ENCODE measurements around the gene MYO18B.

DNA sequence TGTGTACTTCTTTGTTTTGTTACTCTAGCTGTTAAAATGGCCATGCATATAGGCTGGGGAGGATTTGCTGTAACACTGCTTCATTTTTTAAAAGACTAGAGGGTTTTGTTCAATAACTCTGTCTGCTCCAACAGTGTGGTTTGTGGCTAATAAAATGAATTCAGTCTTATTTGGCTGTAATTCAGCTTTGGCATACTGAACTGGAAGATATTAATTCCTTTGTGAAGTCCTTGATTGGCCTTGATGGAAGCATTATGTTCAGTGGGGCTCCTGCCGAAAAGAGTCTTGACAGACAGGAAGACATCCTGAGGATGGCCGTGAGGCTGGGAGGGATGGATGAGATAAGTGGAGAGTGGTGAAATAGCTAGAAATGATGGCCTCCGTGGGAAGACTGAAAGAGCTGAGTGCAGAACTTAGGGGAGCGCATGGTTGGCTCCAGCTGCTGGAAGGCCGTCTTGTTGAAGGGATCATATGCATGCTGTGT, 44.8 kb upstream of the MYO18B start:
- TF ChIP-seq POLR2A (IDR thresholded peaks at IDR 0.05; ENCODE audit: low read depth, low read length) (no peak), TAF1 (IDR thresholded peaks at IDR 0.05; ENCODE audit: low read depth, low read length) (no peak), POLR2AphosphoS5 (IDR thresholded peaks at IDR 0.05; ENCODE audit: low read depth, low read length) (no peak), PAX5 (IDR thresholded peaks at IDR 0.05; ENCODE audit: insufficient read depth, low read length, severe bottlenecking) (no peak), SPI1 (IDR thresholded peaks at IDR 0.05; ENCODE audit: low read depth, low read length) (no peak)
